Body of pancreas (tissue), 4 donors: ENCODE data around the gene KMT2D. TPM values are rescaled to one million over a fixed set of nuclear protein-coding genes. Genes with fewer than 3 reads are reported as not detected.
A peak's percentile ranks its signal among the peaks of the same experiment; 100 is the strongest.

ENCODE experiments used
- ATAC-seq: fragments of 150-250 bp; one replicate; pipeline ENCODE4 v1.9.1; 2016
- DNase-seq, 4 donors: peaks; one replicate each; pipeline ENCODE4 v3.0.0-alpha.2; 2019
- H3K27ac ChIP-seq, 4 donors: fragments of 200-600 bp; sonication (generic); 1 replicate in 3 of 4; 2 replicates in 1 of 4; pipeline versions ENCODE4 v1.5.1 to v1.6.1; 2016 to 2019; ENCODE audit warnings: mild to moderate bottlenecking in 1 of 4, mixed read lengths in 1 of 4, moderate library complexity in 1 of 4
- H3K27me3 ChIP-seq, 2 donors: fragments of 200-600 bp; sonication (generic); one replicate each; pipeline ENCODE4 v1.6.0; 2016; ENCODE audit warnings: mild to moderate bottlenecking in 1 of 2
- H3K36me3 ChIP-seq, 2 donors: fragments of 200-600 bp; sonication (generic); replicated peaks in 1 of 2; 2 replicates each; pipeline ENCODE4 v1.5.1; 2016; ENCODE audit warnings: low read depth in 2 of 2; ENCODE audit not compliant: insufficient read depth in 1 of 2
- H3K4me1 ChIP-seq: fragments of 200-600 bp; sonication (generic); one replicate; pipeline ENCODE4 v1.6.0; 2016
- H3K4me3 ChIP-seq, 2 donors: fragments of 200-600 bp; sonication (generic); 1 replicate in 1 of 2; 2 replicates in 1 of 2; pipeline ENCODE4 v1.5.1; 2016 to 2019
- H3K9me3 ChIP-seq, 3 donors: fragments of 200-600 bp; sonication (generic); 1 replicate in 2 of 3; 2 replicates in 1 of 3; pipeline ENCODE4 v1.5.1; 2016
- POLR2A ChIP-seq, 3 donors: fragments of 450-650 bp; IDR thresholded peaks; one replicate each; pipeline ENCODE4 v1.6.1; 2016; ENCODE audit warnings: antibody characterized with exemption in 3 of 3, mild to moderate bottlenecking in 2 of 3
- WGBS, 2 donors: methylation state at CpG; one replicate each; pipeline ENCODE4 v1.1.5; 2017; 5-methylcytosine and 5-hydroxymethylcytosine counted together
- intact Hi-C: fragments of 100-400 bp; cut with DNase I; formaldehyde crosslinking; loops from one replicate; pipeline ENCODE4 v1.15.1; 2023
- total RNA-seq, 2 donors: library from RNA; depleted of rRNA; stranded (reverse); fragments of >200 nt; gene quantifications; one replicate each; pipeline ENCODE4 v1.1.0, GENCODE V29; 2016
- TF ChIP-seq, protein P1 (sequence below), 7 experiments: fragments of 450-650 bp in 4 of 7; fragments of 200-600 bp in 3 of 7; sonication (generic) in 3 of 7; IDR thresholded peaks; one replicate each; pipeline ENCODE4 v1.5.1; 2016 to 2019; ENCODE audit warnings: antibody characterized with exemption in 7 of 7

The KMT2D gene
- total RNA-seq, 2 donors from 2014 or later = 38.4 to 51.1 TPM

DNA sequence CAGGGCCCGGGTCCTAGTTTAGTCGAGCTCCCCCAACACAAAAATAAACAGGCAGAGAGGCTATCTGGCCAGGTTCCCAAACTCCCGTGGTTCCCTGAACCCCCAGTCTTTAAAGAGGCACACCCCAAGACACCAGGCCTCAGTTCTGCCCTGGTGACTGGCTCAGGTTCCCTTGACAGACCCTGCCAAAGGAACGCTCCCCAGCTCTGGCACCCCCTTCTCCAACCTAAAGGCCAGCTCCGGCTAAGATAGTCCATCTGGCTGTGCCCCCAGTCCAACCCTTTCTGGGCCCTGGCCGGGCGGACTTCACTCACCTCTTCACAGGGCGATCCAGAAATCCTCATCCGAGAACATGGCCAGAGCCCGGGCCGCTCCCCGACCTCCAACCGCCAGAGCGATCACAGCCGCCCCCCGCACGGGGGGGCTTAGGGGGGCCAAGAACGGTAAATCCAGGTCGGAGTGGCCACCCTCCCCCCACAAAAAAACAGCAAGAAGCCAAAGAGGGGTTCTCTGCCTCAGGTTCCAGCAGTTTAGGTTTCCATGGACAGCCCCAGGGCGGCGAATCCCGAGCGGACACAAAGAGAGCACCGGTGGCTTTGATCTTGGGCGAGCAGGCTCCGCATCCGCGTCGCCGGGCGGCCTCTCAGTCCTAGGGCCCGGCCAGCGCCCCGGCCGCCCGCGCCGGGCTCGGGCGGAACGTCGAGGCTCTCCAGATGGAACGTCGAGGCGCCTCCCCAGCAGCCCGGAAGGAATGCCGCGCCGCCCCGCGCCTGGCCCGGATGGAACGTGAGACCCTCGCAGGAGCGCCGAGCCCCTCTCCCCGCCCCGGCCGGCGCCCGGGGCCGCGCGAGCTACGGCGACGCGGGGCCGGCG lies 1.1 kb downstream of the KMT2D start:
- WGBS, 2 donors = 0% methylated on average over 5 to 45 of the region's 70 CpGs
- H3K4me1 ChIP-seq = peaks cover 48% of the 10 kb centered on the region

GRCh38 chr12:49059045-49059298 lies 1.6 kb downstream of the KMT2D start:
- Histone ChIP-seq H3K4me1 (peaks cover 54% of the 10 kb centered on the region), H3K27me3 (no peaks in the 10 kb centered on the region), H3K27ac (peak overlapping the region in 3 of 4 donors; percentile 84 to 97 (median 97)), H3K9me3 (no peaks in the 10 kb centered on the region), H3K4me3 (peak overlapping the region; percentile 72 to 87), H3K36me3 (no peaks in the 10 kb centered on the region)
- DNase-seq (no peak), ATAC-seq (no peak)
- 0% methylated on average over 1 of the region's 1 CpG; no CpG with 5 or more reads in 1 of the 2 donors for WGBS, 2 donors
- intact Hi-C loops = no loop called here
- no peak for TF ChIP-seq POLR2A (IDR thresholded peaks at IDR 0.05)
- TF ChIP-seq, protein P1, sequence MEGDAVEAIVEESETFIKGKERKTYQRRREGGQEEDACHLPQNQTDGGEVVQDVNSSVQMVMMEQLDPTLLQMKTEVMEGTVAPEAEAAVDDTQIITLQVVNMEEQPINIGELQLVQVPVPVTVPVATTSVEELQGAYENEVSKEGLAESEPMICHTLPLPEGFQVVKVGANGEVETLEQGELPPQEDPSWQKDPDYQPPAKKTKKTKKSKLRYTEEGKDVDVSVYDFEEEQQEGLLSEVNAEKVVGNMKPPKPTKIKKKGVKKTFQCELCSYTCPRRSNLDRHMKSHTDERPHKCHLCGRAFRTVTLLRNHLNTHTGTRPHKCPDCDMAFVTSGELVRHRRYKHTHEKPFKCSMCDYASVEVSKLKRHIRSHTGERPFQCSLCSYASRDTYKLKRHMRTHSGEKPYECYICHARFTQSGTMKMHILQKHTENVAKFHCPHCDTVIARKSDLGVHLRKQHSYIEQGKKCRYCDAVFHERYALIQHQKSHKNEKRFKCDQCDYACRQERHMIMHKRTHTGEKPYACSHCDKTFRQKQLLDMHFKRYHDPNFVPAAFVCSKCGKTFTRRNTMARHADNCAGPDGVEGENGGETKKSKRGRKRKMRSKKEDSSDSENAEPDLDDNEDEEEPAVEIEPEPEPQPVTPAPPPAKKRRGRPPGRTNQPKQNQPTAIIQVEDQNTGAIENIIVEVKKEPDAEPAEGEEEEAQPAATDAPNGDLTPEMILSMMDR (IDR thresholded peaks at IDR 0.05) = no peak

More for the DNA sequence above, 1.1 kb downstream of the KMT2D start:
- ATAC-seq (peak; percentile 27), DNase-seq (peak in 3 of 4 donors; percentile 30 to 38 (median 33))
- TF ChIP-seq POLR2A (IDR thresholded peaks at IDR 0.05) = no peak
- TF ChIP-seq, protein P1 (IDR thresholded peaks at IDR 0.05) = no peak
- intact Hi-C loops = no loop called here
- peak overlapping the region; percentile 72 to 87 for H3K4me3 ChIP-seq
- H3K9me3 ChIP-seq = no peaks in the 10 kb centered on the region
- H3K36me3 ChIP-seq = no peaks in the 10 kb centered on the region
- H3K27ac ChIP-seq = peak overlapping the region; percentile 84 to 97 (median 95)
- H3K27me3 ChIP-seq = no peaks in the 10 kb centered on the region

DNA sequence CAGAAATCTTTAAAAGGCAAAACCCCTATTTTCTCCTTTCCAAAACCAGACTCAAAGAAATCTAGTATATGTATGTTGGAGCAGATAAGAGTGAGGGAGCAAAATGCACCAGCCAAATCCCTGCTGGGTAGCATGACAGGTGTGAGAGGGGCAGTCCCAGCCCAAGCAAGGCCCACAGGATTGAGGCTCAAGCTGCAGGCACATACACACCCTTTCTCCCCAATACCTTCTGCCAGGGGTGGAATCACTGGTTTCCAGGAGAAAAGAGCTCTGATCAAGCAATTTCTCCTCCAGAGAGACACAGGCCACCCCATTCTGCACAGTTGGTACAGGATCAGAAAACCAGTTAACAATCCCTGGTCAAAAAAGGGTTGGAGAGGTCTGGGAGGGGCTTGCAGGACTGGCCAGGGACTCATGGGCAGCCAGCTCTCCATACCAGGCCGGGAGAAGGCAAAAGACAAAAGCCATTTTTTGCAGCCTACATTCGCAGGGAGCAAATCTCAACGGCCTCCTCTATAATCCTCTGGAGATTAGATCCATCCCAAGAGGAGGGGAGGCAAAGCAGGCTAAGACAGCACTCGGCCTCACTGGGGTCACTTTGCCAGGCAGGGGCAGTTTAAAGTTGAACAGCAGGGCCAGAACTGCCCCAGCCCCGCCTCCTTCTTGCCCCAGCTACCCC lies 2.1 kb downstream of the KMT2D start:
- intact Hi-C loops = no loop called here
- peak overlapping the region; percentile 72 to 87 for H3K4me3 ChIP-seq
- 0 to 3% methylated on average over 4 to 5 of the region's 5 CpGs for WGBS, 2 donors
- no peaks in the 10 kb centered on the region for H3K27me3 ChIP-seq
- peak overlapping the region in 3 of 4 donors; percentile 84 to 97 (median 97) for H3K27ac ChIP-seq
- no peaks in the 10 kb centered on the region for H3K9me3 ChIP-seq
- TF ChIP-seq, protein P1 (IDR thresholded peaks at IDR 0.05) = no peak
- no peak for TF ChIP-seq POLR2A (IDR thresholded peaks at IDR 0.05)
- no peak for ATAC-seq
- peaks cover 0 to 4% of the 10 kb centered on the region in 2 donors for H3K36me3 ChIP-seq
- no peak for DNase-seq
- H3K4me1 ChIP-seq = peaks cover 58% of the 10 kb centered on the region

- H3K4me3 ChIP-seq = peak overlapping the region in 1 of 2 donors; percentile 87
- TF ChIP-seq, protein P1 (IDR thresholded peaks at IDR 0.05) = no peak
- no peak for TF ChIP-seq POLR2A (IDR thresholded peaks at IDR 0.05)
- no peaks in the 10 kb centered on the region for H3K9me3 ChIP-seq
- H3K4me1 ChIP-seq = peaks cover 58% of the 10 kb centered on the region
- intact Hi-C loops = no loop called here
- DNase-seq (no peak), ATAC-seq (no peak)
- 0% methylated on average over 4 of the region's 4 CpGs for WGBS, 2 donors
- H3K27me3 ChIP-seq = no peaks in the 10 kb centered on the region
- H3K36me3 ChIP-seq = peaks cover 0 to 10% of the 10 kb centered on the region in 2 donors
- peak overlapping the region in 3 of 4 donors; percentile 84 to 97 (median 97) for H3K27ac ChIP-seq
These were observed 2.7 kb downstream of the KMT2D start for GRCh38 chr12:49057888-49058287.
